Posterior cingulate gyrus (tissue), 11 donors: Measurements from ENCODE around the gene TMC1.

Source experiments
- DNase-seq, 10 donors: peaks; one replicate each; pipeline versions ENCODE4 v3.0.0 to v3.0.0-alpha.2; 2020 to 2021; ENCODE audit warnings: mixed read lengths in 3 of 10
- intact Hi-C: fragments of 100-400 bp; cut with DNase I; formaldehyde crosslinking; loops from one replicate; pipeline ENCODE4 v1.15.1; 2023

Gene TMC1

DNA sequence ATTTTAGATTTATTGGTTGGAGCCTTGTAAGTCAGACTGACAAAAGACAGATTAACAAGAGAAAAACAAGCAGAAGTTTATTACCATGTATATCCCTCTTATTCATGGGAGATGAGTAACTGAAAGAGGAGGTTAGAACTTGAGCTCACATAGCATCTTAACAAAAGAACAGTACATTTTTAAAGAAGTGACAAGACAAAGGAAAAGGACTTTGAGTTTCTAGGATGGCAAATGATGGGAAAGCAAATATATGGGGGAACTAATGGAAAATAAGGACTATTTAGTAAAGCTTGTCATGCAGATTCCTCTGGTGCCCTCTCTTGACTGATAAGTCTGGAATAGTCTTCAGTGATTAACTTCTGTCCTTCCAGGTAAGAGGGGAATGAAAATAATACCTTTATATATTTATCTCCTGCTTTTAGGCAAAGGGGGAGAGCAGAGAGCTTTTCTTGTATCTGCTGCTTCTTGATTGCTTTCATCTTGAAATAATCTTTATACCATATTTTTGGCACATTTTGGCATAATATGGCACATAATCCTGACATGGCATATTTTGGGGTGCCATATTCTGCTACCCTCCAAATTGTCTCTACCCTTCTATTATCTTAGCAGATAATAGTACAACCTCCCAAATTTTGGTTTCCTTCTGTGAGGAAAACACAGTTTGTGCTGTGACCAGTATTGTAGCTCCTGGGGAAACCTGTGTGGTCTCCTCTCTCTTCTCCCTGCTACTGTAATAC, 206.8 kb downstream of the TMC1 start:
- no peak for DNase-seq
- intact Hi-C loops = no loop called here

DNA sequence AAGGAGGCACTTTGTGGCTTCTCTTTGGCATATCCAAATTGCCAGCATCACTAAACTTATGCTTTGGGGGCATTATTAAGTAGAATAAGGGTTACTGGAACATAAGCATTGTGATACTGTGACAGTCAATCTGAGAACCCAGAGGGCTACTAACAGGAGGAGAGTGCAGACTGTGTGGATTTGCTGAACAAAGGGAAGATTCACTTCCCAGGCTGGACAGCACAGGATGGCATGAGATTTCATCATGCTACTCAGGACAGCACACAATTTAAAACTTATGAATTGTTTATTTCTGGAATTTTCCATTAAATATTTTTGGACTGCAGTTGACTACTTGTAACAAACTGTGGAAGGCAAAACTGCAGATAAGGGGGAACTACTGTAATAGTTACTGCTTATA, 212.5 kb downstream of the TMC1 start:
- intact Hi-C loops = loop anchor here (10.0 kb wide), 1 partner anchor 139 kb away; no protein-coding TSS in a partner anchor
- DNase-seq = no peak

DNA sequence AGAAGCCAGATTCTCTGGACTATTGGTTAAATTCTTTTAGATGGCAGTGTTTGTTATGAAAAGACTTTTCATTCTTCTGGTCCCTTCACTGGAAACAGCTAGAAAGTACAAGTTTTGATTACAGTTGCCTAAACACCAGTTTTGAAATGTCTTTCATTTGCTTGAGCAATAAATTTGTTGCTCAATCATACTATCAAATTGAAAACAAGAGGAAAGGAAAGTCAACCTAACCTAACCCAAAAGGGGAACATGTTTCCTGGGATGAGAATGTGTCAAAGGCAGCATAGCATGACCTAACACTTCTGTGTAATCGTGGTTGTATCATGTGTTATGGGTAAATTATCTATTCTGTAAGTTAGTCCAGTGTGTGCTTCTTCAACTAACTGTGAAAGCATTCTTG, 213.2 kb downstream of the TMC1 start:
- DNase-seq = no peak
- intact Hi-C loops = loop anchor here (10.0 kb wide), 1 partner anchor 140 kb away; no protein-coding TSS in a partner anchor

DNA sequence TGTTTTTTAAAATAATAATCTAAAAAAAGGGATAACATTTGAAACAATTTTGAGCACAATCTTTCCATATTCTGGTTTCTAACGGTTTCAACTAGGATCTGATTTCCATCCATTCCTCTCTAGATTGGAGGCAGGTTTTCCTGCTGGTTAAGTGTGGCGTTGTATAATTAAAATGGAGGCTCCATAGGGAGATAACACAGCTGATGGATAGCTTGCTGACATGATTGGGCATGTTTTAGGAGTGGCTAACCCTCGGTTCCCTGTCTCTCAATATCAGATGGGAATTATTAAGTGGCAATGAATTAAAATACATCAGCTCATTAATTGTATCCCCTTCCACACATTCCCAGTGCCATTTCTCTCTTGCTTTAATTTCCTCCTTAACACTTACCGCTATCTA, 222.4 kb downstream of the TMC1 start:
- DNase-seq = no peak

DNA sequence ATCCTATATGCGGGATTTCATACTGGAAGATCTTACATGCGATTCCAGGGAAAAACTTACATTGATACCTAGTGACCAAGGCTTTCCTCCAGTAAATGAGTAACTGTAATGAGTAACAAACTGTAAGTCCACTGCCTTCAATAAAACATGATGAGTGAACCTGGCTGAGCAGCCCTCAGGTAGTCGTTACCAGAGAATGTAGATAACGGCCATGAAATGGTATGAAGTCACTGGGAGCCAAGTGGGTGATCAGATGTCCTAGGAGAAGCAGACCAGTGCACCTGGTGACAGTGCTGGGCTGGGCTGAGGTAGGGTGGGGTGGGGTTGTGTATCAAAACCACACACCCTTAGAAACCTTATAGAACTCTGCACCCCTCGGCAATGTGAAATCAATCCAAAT, 227.9 kb downstream of the TMC1 start:
- no peak for DNase-seq
- intact Hi-C loops = no loop called here

More for the DNA sequence above, 222.4 kb downstream of the TMC1 start:
- intact Hi-C loops = no loop called here

DNA sequence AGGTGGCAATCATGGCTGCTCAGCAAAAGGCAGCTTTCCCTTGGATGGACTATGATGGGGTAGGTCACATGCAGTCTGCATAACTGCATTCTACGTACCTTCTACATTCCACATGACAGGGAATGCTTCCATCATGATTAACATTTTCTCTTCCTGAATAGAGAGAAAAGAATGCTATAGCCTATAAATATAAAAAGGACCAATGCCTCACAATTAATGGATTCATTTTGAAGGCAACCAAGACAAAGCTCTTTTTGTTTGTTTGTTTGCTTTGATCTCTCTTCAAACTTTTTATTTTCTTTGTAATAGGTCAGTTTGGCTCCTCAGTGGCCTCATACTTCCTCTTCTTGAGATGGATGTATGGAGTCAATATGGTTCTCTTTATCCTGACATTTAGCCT, 230.1 kb downstream of the TMC1 start:
- DNase-seq = no peak
- intact Hi-C loops = loop anchor here (5.0 kb wide), 1 partner anchor 469 kb away; no protein-coding TSS in a partner anchor

DNA sequence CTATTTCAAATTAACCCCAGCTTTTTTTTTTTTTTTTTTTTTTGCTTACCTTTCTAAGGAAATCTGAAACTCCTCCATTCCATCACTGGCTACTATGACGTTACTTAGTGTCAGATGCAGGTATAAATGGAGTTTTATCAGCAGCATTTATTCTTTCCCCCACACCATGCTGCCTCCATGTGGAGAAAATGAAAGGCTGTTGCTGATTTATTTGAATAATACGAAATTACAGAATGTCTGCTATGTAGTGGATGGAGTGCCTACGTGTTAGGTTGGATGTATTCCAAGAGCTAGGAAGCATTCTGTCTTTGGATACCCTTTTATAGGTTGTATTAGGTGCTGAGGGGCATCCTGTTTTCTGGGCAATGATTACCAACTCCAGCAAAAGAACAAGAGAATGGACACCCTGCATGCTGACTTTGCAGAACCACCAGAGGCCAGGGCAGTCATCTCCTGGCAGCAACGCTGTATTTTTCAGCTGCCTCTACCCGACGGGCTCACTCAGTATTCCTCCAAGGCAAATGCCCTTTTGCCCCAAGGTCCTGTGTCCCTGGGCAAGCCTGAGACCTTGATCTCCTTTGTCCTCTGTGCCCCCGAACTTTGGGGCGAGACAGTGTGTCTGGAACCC, 232.0 kb downstream of the TMC1 start:
- DNase-seq = peak in 1 of 10 donors; percentile 54
- intact Hi-C loops = loop anchor here (5.0 kb wide), 1 partner anchor 471 kb away; no protein-coding TSS in a partner anchor

DNA sequence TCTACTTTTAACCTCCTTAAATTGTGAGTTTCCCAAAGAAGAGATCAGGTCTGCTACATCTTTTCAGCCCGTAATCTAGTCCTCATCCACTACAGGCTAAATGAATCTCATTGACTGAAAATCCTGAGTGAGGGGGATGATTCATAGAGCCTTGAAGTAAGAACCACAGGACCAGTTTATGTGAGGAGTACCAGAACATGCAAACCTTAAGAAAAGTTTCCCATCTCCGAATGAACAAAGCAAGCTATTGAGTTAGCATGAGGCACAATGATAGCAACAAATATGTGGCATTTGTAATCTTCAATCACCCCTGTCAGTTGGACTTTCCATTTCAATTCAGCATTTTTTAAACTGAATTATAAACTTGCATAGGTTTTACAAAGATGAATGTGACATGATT, 234.4 kb downstream of the TMC1 start:
- intact Hi-C loops = no loop called here
- no peak for DNase-seq

DNA sequence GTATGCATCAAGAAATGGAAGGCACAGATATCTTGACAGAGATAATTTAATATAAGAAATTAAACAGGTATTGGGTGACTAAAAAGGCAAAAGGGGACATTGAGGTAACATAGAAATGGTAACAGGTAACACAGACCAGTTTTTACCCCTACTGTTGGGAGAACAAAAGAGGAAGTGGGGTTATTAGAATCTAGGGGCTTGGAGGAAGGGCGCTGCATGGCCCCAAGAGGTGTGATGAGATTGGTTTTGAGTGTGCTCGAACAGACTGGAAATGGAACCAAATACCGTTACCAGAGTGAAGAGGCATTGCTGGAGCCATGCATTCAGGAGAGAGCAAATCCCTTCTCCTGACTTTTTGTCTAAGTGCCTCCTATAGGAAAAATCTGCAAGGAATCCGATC, 237.5 kb downstream of the TMC1 start:
- DNase-seq = no peak
- intact Hi-C loops = no loop called here

DNA sequence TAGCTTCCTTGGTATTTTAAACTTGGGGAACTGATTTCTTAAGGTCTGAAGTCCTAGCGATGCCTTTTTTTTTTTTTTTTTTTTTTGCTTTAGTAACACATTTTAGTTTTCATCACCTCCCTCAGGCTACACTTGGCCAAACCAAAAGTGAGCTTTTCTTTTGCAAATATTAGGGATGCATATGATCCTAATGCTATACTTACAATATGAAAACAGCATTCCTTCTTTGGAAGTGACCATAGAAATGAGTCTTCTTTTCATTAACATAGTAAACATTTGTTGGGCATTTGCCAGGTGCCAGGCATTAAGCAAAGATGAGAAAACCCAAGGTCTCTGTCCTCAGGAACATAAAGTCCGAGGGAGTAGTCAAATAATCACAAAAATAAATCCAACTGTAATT, 241.6 kb downstream of the TMC1 start:
- intact Hi-C loops = no loop called here
- DNase-seq = no peak

DNA sequence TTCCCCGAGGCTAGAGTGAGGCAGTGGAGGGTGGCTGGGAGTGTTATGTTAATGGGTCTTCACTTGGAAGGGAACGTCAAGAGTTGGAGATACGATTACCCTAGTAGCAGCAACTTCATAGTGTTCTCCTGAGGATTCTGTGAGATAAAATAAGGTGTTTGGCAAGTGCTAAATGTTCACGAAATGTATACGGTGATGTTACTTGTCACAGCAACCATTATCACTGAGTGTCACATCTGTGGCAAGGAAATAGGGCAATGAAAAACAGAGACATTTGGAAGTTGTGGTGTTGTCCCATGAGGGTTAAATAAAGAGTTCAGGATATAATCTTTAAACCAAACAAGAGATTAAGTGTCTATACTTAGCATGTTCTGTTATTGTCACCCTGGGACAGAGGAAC, 248.1 kb downstream of the TMC1 start:
- intact Hi-C loops = no loop called here

DNA sequence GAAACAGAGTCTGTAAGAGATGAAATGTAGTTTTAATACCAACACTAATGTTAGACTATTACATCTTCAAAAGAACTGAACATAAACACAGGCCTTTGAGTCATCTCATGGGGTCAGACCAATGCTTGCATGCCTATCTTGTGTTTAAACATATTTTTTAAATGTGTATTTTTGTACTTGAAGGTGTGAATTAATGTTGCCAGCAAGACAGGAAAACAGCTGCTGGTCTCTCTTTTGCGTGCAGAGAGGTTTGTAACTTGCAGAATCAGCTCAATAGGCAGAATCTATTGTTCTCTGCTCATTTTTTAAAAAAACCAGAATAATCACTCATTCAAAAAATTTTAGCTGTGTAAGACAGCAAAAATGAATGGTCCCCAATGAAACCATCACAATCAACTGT, 251.3 kb downstream of the TMC1 start:
- no peak for DNase-seq
- intact Hi-C loops = no loop called here

More for the DNA sequence above, 248.1 kb downstream of the TMC1 start:
- no peak for DNase-seq

DNA sequence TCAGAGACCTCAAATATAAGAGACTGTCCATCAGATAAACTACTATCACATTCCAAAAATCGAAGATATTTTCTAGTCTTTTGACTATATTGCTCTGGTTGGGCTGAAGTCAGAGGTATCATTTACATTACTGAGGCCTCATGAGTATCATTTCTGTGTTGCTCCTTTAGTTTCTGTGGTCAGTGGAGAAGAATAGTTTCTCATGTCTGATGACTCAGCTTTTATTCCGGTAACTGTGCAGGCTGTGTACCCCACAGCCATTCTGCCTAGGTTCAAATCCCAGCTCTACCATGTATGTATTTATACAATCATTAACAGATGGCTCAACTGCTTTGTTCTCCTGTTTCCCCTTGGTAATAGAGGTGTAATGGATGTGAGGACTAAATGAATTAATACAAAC, 252.2 kb downstream of the TMC1 start:
- intact Hi-C loops = no loop called here
- DNase-seq = no peak

DNA sequence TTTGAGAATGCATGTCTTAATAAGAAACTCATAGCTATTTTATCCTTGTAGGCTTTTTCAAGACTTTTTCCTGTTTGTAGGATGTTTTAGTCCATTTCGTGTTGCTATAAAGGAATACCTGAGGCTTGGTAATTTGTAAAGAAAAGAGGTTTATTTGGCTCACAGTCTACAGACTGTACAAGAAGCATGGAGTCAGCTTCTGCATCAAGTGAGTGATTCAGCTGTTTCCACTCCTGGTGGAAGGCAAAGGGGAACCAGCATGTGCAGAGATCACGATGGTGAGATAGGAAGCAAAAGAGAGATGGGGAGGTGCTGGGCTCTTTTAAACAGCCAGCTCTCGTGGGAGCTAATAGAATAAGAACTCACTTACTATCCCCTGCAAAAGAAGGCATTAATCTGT, 254.2 kb downstream of the TMC1 start:
- DNase-seq = no peak
- intact Hi-C loops = no loop called here

DNA sequence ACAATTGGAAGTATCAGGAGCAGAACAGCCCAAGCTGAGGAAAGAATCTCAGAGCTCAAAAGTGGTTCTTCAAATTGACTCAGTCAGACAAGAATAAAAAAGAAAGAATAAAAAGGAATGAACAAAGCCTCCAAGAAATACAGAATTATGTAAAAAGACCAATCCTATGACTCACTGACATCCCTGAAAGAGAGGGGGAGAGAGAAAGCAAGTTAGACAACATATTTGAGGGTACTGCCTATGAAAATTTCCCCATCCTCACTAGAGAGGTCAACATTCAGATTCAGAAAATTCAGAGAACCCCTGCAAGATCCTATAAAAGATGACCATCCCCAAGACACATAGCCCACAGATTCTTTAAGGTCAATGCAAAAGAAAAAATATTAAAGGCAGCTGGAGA, 258.2 kb downstream of the TMC1 start:
- intact Hi-C loops = no loop called here

DNA sequence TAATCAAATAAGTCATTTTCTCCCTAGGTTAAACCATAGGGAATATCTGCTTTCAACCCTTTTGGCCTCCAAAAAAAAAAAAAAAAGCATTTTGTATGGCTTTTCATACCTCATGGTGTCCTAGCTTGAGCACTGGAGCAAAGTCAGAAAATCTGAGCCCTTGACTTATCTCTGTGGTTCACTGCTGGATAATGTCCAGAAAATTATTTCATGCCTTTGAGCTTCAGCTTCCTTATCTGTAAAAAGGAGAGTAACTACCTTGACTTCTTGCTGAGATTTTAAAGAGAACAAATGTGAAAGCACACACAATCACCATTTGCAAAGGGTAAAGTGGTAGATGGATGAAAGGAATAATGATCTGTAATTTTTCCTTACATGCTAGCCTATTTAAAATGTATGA, 265.5 kb downstream of the TMC1 start:
- intact Hi-C loops = no loop called here
- no peak for DNase-seq

More for the DNA sequence above, 258.2 kb downstream of the TMC1 start:
- no peak for DNase-seq

DNA sequence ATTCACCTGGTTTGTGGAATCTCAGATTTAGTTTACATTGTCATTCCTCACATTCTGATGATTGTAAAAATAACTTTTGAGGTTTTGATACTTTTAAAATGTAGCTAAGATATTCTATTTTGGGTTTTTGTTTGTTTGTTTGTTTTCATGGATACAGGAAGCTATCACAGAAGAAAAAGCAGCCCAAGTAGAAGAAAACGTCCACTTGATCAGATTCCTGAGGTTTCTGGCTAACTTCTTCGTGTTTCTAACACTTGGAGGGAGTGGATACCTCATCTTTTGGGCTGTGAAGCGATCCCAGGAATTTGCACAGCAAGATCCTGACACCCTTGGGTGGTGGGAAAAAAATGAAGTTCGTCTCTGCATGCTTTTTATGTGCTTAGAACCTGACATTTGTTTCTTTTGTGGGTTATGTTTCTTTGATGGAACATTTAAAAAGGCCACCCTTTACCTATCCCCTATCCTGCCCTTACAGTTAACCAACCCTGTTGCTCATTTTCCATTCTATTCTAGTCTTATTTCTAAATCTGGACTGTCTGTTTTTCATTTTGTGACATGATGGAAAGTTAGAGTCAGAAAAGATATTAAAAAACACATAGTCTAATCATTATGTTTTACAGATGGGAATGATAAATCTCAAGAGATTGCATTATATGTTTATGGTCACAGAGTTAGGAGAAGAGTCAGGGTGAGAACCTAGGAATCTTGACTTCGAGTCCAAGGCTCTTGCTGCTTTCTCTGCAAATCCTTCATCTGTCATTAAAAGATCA, 267.7 kb downstream of the TMC1 start:
- intact Hi-C loops = no loop called here
- no peak for DNase-seq

DNA sequence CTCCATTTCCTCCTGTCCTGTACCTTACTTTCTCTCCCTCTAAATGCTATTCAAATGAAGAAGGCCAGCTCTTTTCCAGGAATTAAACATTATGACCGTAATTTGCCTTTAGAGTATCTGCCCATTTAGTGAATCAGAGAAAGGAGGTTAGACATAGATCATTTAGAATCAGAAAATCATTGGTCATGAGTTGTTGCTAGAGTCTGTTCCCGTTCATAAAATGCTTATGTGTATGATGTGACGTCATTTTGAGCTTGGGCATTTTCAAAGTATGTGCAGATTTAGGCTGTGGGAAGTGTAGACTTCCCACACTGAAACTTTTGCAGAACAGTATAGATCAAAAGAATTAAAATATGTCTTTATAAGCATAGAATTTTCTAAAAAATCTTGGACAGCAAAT, 268.5 kb downstream of the TMC1 start:
- no peak for DNase-seq
- intact Hi-C loops = no loop called here

DNA sequence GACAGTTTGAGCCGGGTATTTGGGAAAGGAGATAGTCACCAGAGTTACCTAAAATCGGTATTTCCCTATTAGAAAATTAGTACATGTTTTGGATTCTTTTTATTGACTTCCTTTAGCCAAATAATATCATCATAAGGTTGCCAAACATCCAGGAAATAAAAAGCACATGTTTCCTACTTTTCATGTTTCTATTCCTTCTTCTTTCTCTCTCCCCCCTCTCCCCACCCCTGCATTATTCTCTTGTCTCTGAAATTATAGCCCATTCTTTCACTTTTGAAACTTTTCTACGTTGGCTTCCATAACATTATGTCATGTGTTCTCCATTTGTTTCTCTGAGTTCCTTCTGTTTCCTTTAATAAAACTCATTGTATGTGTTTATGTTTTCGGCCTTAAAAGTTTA, 269.6 kb downstream of the TMC1 start:
- DNase-seq = no peak
- intact Hi-C loops = no loop called here

DNA sequence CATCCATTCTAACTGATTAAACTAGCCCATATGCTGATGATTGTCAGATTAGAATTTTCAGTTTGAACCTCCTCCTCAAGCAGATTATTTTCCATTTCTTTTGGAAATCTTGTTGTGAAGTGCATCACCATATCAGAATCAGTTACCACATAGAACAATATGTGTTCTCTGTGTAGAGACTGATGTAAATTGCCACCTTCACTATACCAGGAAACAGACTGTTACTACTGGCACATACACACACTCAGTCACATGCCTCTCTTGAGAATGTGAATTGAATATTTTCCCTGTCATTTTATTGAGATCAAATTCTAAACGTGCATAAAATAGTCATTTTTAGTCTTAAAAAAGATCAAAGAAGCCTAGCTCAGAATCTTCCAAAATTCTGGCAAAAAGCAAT, 270.0 kb downstream of the TMC1 start:
- DNase-seq = no peak
- intact Hi-C loops = no loop called here

DNA sequence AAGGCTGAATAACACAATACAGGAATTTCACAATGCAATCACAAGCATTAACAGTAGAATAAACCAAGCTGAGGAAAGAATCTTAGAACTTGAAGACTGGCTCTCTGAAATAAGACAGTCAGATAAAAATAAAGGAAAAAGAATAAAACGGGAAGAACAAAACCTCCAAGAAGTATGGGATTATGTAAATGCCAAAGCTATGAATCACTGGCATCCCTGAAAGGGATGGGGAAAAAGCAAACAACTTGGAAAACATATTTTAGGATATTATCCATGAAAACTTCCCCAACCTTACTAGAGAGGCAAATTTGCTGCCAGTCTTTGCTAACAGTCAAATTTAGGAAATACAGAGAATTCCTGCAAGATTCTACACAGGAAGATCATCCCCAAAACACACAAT, 273.5 kb downstream of the TMC1 start:
- intact Hi-C loops = no loop called here

More for the DNA sequence above, 273.5 kb downstream of the TMC1 start:
- no peak for DNase-seq
